Thyroid gland (tissue), 4 donors: ENCODE measurements around the gene RIF1. TPM values are rescaled to one million over a fixed set of nuclear protein-coding genes. Genes with fewer than 3 reads are reported as not detected.

Experiments used
- DNase-seq, 2 donors: peaks; one replicate each; pipeline ENCODE4 v3.0.0-alpha.2; 2019
- H3K27ac ChIP-seq, 3 donors: fragments of 200-600 bp; sonication (generic); 1 replicate in 2 of 3; 2 replicates in 1 of 3; pipeline ENCODE4 v1.5.1; 2016 to 2019; ENCODE audit warnings: mild to moderate bottlenecking in 1 of 3, moderate library complexity in 1 of 3
- H3K27me3 ChIP-seq: fragments of 200-600 bp; sonication (generic); one replicate; pipeline ENCODE4 v1.5.1; 2019
- H3K36me3 ChIP-seq, 2 donors: fragments of 200-600 bp; sonication (generic); one replicate each; pipeline ENCODE4 v1.5.1; 2016 to 2019
- H3K4me1 ChIP-seq, 2 donors: fragments of 200-600 bp; sonication (generic); one replicate each; pipeline ENCODE4 v1.5.1; 2017 to 2019
- H3K4me3 ChIP-seq, 3 donors: fragments of 200-600 bp; sonication (generic); replicated peaks in 1 of 3; 1 replicate in 2 of 3; 2 replicates in 1 of 3; pipeline ENCODE4 v1.5.1; 2016; ENCODE audit warnings: mild to moderate bottlenecking in 1 of 3
- H3K9me3 ChIP-seq: fragments of 200-600 bp; sonication (generic); one replicate; pipeline ENCODE4 v1.5.1; 2017
- POLR2A ChIP-seq, 2 donors: fragments of 450-650 bp; IDR thresholded peaks; one replicate each; pipeline ENCODE4 v1.6.1; 2017; ENCODE audit warnings: antibody characterized with exemption in 2 of 2, mild to moderate bottlenecking in 2 of 2, moderate library complexity in 1 of 2
- WGBS, 2 donors: methylation state at CpG; one replicate each; pipeline ENCODE4 v1.1.5; 2017; 5-methylcytosine and 5-hydroxymethylcytosine counted together
- intact Hi-C: fragments of 100-400 bp; cut with DNase I; formaldehyde crosslinking; loops from one replicate; pipeline ENCODE4 v1.15.1; 2023
- microRNA-seq: library from miRNA; unstranded; fragments of <30 nt; microRNA quantifications from one replicate; pipeline ENCODE4, GENCODE V29; 2016
- small RNA-seq: library from RNA; depleted of rRNA; stranded (forward); fragments of <200 nt; gene quantifications from one replicate; pipeline ENCODE3, GENCODE V24; 2016
- total RNA-seq, 4 donors: library from RNA; depleted of rRNA; stranded (reverse); fragments of >200 nt; gene quantifications; one replicate each; pipeline ENCODE4 v1.2.3, GENCODE V29; 2016
- TF ChIP-seq, protein P1 (sequence below), 6 experiments: fragments of 200-600 bp in 3 of 6; fragments of 450-650 bp in 3 of 6; sonication (generic) in 3 of 6; IDR thresholded peaks; one replicate each; pipeline ENCODE4 v1.5.1; 2016 to 2019; ENCODE audit warnings: antibody characterized with exemption in 6 of 6, mild to moderate bottlenecking in 2 of 6, inconsistent platforms in 1 of 6, moderate library complexity in 1 of 6

Gene RIF1
- total RNA-seq, 4 donors from 2014 or later: 37.1 to 54.8 (median 45.3) TPM

DNA sequence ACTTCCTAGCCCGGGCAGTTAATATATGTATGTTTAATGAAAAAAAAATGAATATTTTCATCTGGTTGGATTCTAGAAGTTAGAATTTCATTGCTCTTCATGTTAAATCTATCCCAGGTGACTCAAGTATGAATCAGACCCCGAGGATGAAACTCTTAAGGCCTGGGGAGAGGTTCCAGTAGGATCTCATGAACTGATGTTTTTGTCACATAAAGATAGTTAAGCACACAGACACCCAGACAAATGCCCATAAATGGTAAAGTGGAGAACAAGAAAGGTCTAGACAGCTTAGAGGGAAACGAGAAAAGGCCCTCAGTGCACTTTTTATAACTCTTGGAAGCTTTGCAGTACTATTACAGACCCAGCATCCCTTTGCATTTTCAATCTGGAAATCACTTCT lies 114.1 kb downstream of the RIF1 start:
- no peaks in the 10 kb centered on the region for H3K9me3 ChIP-seq
- 89 to 94% methylated on average over 3 of the region's 3 CpGs for WGBS, 2 donors

DNA sequence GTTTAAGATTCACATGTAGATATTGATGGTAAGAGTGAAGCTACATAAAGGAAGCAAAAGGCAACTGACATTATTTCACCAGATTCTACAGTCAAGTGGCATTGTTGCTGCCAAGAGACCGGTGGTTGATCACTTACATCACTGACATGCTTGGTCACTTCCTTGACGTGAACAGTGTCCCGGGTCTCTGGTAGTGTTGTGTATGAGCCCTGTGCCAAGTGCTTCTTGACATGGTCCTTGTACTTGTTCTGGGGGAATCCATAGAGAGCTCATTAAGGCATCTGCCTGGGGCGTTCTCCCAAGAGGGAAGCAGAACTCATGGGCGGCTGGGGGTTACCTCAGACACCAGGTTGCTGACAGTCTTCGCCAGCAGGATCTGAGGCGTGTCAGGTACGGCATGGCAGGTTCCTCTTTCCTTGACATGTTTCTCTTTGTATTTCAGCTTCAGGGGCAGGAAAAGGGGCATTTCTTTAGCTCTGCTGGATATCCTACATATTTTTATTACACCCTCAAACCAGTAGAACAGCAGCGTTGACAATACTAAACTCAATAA lies 116.2 kb downstream of the RIF1 start:
- WGBS, 2 donors: 33 to 36% methylated on average over 9 of the region's 9 CpGs
- Histone ChIP-seq H3K27me3 (no peaks in the 10 kb centered on the region), H3K9me3 (no peaks in the 10 kb centered on the region), H3K27ac (peak overlapping the region; percentile 8 to 61 (median 56)), H3K4me3 (no peak overlapping the region), H3K4me1 (peaks cover 0 to 19% of the 10 kb centered on the region in 2 donors), H3K36me3 (no peaks in the 10 kb centered on the region)
- intact Hi-C loops: no loop called here
- peak; percentile 88 to 89 for DNase-seq
- peak in 1 of 2 donors; percentile 25 for TF ChIP-seq POLR2A (IDR thresholded peaks at IDR 0.05)
- TF ChIP-seq, protein P1, sequence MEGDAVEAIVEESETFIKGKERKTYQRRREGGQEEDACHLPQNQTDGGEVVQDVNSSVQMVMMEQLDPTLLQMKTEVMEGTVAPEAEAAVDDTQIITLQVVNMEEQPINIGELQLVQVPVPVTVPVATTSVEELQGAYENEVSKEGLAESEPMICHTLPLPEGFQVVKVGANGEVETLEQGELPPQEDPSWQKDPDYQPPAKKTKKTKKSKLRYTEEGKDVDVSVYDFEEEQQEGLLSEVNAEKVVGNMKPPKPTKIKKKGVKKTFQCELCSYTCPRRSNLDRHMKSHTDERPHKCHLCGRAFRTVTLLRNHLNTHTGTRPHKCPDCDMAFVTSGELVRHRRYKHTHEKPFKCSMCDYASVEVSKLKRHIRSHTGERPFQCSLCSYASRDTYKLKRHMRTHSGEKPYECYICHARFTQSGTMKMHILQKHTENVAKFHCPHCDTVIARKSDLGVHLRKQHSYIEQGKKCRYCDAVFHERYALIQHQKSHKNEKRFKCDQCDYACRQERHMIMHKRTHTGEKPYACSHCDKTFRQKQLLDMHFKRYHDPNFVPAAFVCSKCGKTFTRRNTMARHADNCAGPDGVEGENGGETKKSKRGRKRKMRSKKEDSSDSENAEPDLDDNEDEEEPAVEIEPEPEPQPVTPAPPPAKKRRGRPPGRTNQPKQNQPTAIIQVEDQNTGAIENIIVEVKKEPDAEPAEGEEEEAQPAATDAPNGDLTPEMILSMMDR (IDR thresholded peaks at IDR 0.05): no peak

More for the DNA sequence above, 114.1 kb downstream of the RIF1 start:
- no peaks in the 10 kb centered on the region for H3K27me3 ChIP-seq
- peaks cover 0 to 15% of the 10 kb centered on the region in 2 donors for H3K4me1 ChIP-seq
- no peak overlapping the region for H3K4me3 ChIP-seq
- H3K36me3 ChIP-seq: no peaks in the 10 kb centered on the region
- TF ChIP-seq, protein P1 (IDR thresholded peaks at IDR 0.05): no peak
- no peak for TF ChIP-seq POLR2A (IDR thresholded peaks at IDR 0.05)
- H3K27ac ChIP-seq: no peak overlapping the region
- no peak for DNase-seq
- intact Hi-C loops: no loop called here

DNA sequence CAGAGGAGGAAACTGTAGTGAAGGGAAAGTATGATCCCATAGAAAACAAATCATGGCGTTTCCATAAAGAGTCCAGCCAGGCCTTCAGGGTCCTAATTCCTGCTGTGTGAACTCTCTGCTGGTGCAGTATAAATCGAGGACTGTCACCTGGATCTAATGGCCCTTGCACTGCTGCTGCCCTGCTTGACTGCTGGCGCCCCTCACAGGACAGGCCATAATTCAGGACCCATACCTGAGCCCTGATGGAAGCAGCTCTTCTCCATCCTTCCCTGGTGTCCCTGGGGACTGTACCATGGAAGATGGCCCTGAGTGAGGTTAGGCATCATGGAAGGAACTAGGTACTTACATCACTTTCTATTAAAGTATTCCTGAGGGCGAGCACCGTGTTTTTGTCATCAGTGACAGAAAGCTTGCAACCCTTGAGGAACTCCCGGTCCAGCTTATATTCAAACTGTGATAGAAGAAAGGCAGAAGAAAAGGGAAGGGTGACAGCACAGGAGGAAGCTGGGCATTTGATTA lies 116.9 kb downstream of the RIF1 start:
- 89 to 99% methylated on average over 6 of the region's 6 CpGs for WGBS, 2 donors
- intact Hi-C loops: no loop called here
- Histone ChIP-seq H3K4me1 (peaks cover 0 to 20% of the 10 kb centered on the region in 2 donors), H3K4me3 (no peak overlapping the region), H3K27me3 (no peaks in the 10 kb centered on the region), H3K9me3 (no peaks in the 10 kb centered on the region), H3K27ac (peak overlapping the region in 1 of 3 donors; percentile 19), H3K36me3 (no peaks in the 10 kb centered on the region)
- TF ChIP-seq, protein P1 (IDR thresholded peaks at IDR 0.05): no peak
- no peak for TF ChIP-seq POLR2A (IDR thresholded peaks at IDR 0.05)
- no peak for DNase-seq

Small RNAs within 50 kb of the gene (microRNA-seq; reads per million reads assigned to microRNA genes)
- gene MIR4773-1 (not detected), gene MIR4773-2 (not detected)

Small RNAs within 50 kb of the gene (small RNA-seq; reads per million reads assigned to genes)
- gene MIR4773-1: not detected
- gene RN7SL124P: not detected

Other genes with a start within 250 kb of the RIF1 start
- gene RBM43, start 148.0 kb upstream of the RIF1 start, total RNA-seq: 10 to 100 TPM in 2 of 4 donors, 1 to 10 TPM in 2; 9.4 to 15.8 (median 10.2) TPM
- gene NMI, start 120.2 kb upstream of the RIF1 start, total RNA-seq: 10 to 100 TPM; 11.4 to 14.6 (median 13.2) TPM
- 1 to 10 TPM in 1 of 4 donors, under 1 TPM in 2, not detected in 1; 0.33 to 1.1 (median 0.83) TPM for gene TNFAIP6, start 52.3 kb upstream of the RIF1 start, total RNA-seq